Measurements from ENCODE around the gene TRIM47.

- no peak for TF ChIP-seq CTCF (IDR thresholded peaks at IDR 0.05; ENCODE audit: insufficient read depth, low read length, poor library complexity, severe bottlenecking)
- TF ChIP-seq EZH2phosphoT487 (conservative IDR thresholded peaks at IDR 0.05; ENCODE audit: low read length), result no peak
Observed at GRCh38 chr17:75926456-75926855, 48.1 kb upstream of the TRIM47 start.

Measured in SU-DHL-6 (cell line).